Osteoblast (primary cell): ENCODE data around the gene TFDP1. TPM values are rescaled to one million over a fixed set of nuclear protein-coding genes. Genes with fewer than 3 reads are reported as not detected.

Experiments used
- DNase-seq: peaks from one replicate; pipeline ENCODE4 v3.0.0; 2011; ENCODE audit warnings: low spot score, mixed read lengths; ENCODE audit not compliant: insufficient read length; ENCODE audit errors: missing footprints
- H2AFZ ChIP-seq: 2 replicates; pipeline ENCODE4 v1.6.0; 2011; ENCODE audit warnings: mild to moderate bottlenecking, low read length
- H3K27ac ChIP-seq: 2 replicates; pipeline ENCODE4 v1.5.1; 2011; ENCODE audit warnings: mild to moderate bottlenecking, low read depth, low read length, moderate library complexity
- H3K27me3 ChIP-seq: 2 replicates; pipeline ENCODE4 v1.6.0; 2012; ENCODE audit warnings: mild to moderate bottlenecking, control low read depth, inconsistent platforms, low read length, moderate library complexity; ENCODE audit not compliant: insufficient read depth
- H3K36me3 ChIP-seq: 2 replicates; pipeline ENCODE4 v1.5.1; 2011; ENCODE audit warnings: mild to moderate bottlenecking, low read length, control low read depth, moderate library complexity; ENCODE audit not compliant: insufficient read depth
- H3K4me1 ChIP-seq: 2 replicates; pipeline ENCODE4 v1.5.1; 2011; ENCODE audit warnings: mild to moderate bottlenecking, low read length, control low read depth, moderate library complexity; ENCODE audit not compliant: insufficient read depth
- H3K4me2 ChIP-seq: 2 replicates; pipeline ENCODE4 v1.6.0; 2011; ENCODE audit warnings: mild to moderate bottlenecking, low read length; ENCODE audit not compliant: insufficient read depth
- H3K4me3 ChIP-seq: fragments of 200-600 bp; sonication (generic); 3 replicates; pipeline ENCODE4 v1.5.1; 2012; ENCODE audit warnings: mild to moderate bottlenecking, low read length, inconsistent platforms; ENCODE audit not compliant: insufficient read depth
- H3K79me2 ChIP-seq: 2 replicates; pipeline ENCODE4 v1.6.0; 2012; ENCODE audit warnings: mild to moderate bottlenecking, low read length, control low read depth, inconsistent platforms; ENCODE audit not compliant: insufficient read depth
- H3K9me3 ChIP-seq: 2 replicates; pipeline ENCODE4 v1.5.1; 2011; ENCODE audit warnings: low read depth, low read length, control low read depth
- H4K20me1 ChIP-seq: 2 replicates; pipeline ENCODE4 v1.6.0; 2012; ENCODE audit warnings: mild to moderate bottlenecking, low read length, control low read depth; ENCODE audit not compliant: insufficient read depth
- total RNA-seq: library from RNA; depleted of rRNA; stranded (reverse); fragments of >200 nt; gene quantifications from 2 replicates; pipeline ENCODE4 v1.2.3, GENCODE V29; 2012
- TF ChIP-seq, protein P1 (sequence below): IDR thresholded peaks from 2 replicates; pipeline ENCODE4 v1.5.1; 2011; ENCODE audit warnings: mild to moderate bottlenecking, low read depth, low read length, moderate library complexity; ENCODE audit errors: extremely low read depth

The TFDP1 gene
- total RNA-seq, 1 donor = 56.8 TPM

DNA sequence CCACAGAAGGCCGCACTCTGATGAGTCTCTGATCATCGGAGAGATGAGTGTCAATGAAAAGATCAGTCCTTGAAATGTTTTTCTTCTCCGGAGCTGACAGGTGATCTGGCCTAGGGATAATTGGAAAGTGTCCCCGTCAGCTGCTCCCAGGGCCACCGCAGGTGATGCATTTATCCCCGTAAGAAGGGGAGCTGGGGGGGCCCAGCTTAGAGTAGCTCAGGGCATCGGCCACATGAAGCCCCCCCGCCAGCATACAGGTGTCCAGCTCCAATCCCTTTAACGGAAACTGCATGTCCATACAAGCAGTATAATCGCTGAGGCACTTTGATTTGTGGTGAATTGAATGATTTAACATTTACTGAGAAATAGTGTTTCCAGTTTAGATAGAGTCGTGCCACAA, 45.7 kb downstream of the TFDP1 start:
- peaks cover 59% of the 10 kb centered on the region for H3K79me2 ChIP-seq
- DNase-seq = peak; percentile 44
- no peak overlapping the region for H2AFZ ChIP-seq
- H3K9me3 ChIP-seq = no peaks in the 10 kb centered on the region
- no peak overlapping the region for H3K27ac ChIP-seq
- peaks cover 30% of the 10 kb centered on the region for H4K20me1 ChIP-seq
- H3K4me1 ChIP-seq = peaks cover 14% of the 10 kb centered on the region
- TF ChIP-seq, protein P1, sequence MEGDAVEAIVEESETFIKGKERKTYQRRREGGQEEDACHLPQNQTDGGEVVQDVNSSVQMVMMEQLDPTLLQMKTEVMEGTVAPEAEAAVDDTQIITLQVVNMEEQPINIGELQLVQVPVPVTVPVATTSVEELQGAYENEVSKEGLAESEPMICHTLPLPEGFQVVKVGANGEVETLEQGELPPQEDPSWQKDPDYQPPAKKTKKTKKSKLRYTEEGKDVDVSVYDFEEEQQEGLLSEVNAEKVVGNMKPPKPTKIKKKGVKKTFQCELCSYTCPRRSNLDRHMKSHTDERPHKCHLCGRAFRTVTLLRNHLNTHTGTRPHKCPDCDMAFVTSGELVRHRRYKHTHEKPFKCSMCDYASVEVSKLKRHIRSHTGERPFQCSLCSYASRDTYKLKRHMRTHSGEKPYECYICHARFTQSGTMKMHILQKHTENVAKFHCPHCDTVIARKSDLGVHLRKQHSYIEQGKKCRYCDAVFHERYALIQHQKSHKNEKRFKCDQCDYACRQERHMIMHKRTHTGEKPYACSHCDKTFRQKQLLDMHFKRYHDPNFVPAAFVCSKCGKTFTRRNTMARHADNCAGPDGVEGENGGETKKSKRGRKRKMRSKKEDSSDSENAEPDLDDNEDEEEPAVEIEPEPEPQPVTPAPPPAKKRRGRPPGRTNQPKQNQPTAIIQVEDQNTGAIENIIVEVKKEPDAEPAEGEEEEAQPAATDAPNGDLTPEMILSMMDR = no peak
- H3K27me3 ChIP-seq = no peaks in the 10 kb centered on the region
- no peak overlapping the region for H3K4me2 ChIP-seq
- no peak overlapping the region for H3K4me3 ChIP-seq
- H3K36me3 ChIP-seq = peaks cover 45% of the 10 kb centered on the region

DNA sequence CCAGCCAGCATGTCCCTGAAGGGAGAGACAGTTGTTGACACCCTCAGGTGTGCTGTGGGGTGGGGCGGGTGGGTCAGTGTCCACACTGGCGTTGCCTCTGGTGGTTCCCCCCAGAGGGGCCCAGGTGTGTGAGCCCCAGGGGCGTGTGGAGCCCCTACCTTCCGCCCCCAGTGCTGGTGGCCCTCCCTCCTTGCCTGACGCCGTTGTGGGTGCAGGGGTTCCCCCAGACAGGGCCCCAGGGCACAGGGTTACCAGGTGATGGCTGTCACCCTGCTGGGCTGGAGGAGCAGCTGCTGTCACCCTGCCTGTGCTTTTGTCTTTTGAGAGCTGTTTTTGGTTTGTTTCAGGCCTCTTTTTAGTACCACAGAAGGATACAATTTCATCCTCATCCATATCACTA, 46.3 kb downstream of the TFDP1 start:
- Histone ChIP-seq H3K4me3 (no peak overlapping the region), H3K36me3 (peaks cover 49% of the 10 kb centered on the region), H3K79me2 (peaks cover 57% of the 10 kb centered on the region), H2AFZ (no peak overlapping the region), H3K9me3 (no peaks in the 10 kb centered on the region), H4K20me1 (peaks cover 26% of the 10 kb centered on the region), H3K27ac (no peak overlapping the region), H3K4me2 (no peak overlapping the region), H3K27me3 (no peaks in the 10 kb centered on the region), H3K4me1 (peaks cover 9% of the 10 kb centered on the region)
- TF ChIP-seq, protein P1 = no peak
- no peak for DNase-seq

- Histone ChIP-seq H4K20me1 (peaks cover 22% of the 10 kb centered on the region), H2AFZ (no peak overlapping the region), H3K4me3 (no peak overlapping the region), H3K4me1 (peaks cover 2% of the 10 kb centered on the region), H3K27me3 (no peaks in the 10 kb centered on the region), H3K79me2 (peaks cover 52% of the 10 kb centered on the region), H3K4me2 (no peak overlapping the region), H3K36me3 (peaks cover 56% of the 10 kb centered on the region), H3K27ac (no peak overlapping the region), H3K9me3 (no peaks in the 10 kb centered on the region)
- no peak for DNase-seq
- TF ChIP-seq, protein P1 = no peak
Observed at GRCh38 chr13:113631341-113632095, 47.0 kb downstream of the TFDP1 start.

- Histone ChIP-seq H3K4me1 (no peaks in the 10 kb centered on the region), H3K36me3 (peaks cover 68% of the 10 kb centered on the region)
Observed at GRCh38 chr13:113632706-113633484, 48.3 kb downstream of the TFDP1 start.

More at GRCh38 chr13:113632706-113633484, 48.3 kb downstream of the TFDP1 start:
- Histone ChIP-seq H3K79me2 (peaks cover 38% of the 10 kb centered on the region), H4K20me1 (peaks cover 19% of the 10 kb centered on the region), H3K27ac (no peak overlapping the region), H3K4me2 (no peak overlapping the region), H3K4me3 (no peak overlapping the region), H3K9me3 (no peaks in the 10 kb centered on the region), H2AFZ (no peak overlapping the region), H3K27me3 (no peaks in the 10 kb centered on the region)
- DNase-seq = no peak
- TF ChIP-seq, protein P1 = no peak
